ENCODE results near the gene MPG. TPM values are rescaled to one million over a fixed set of nuclear protein-coding genes. Genes with fewer than 3 reads are reported as not detected.

MPG gene
- total RNA-seq, 1 experiment from 2014 or later: 85.7 TPM

DNA sequence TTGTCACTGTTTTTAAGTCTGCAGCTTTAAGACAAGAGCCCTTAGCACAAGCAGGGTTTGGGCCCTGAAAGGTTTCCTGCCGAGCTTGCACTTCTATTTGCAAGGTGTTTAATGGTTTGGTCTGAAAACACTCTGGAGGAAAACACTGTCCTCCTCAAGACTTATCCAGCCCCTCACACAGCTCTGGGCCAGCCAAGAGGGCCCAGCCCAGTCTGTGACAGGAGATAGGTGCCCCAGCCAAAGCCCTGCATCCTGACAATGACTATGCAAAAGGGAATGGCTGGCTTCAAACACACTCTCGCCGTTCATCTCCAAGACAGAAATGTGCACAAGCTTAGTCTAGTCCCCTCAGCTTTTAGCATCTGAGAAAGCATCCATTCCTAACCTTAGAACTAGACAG lies 26.9 kb downstream of the MPG start:
- no peak overlapping the region for H3K27ac ChIP-seq (ENCODE audit: low read length)
- no peak overlapping the region for H3K4me3 ChIP-seq (ENCODE audit: low read depth in 2 of 2, low read length in 2 of 2)
- ATAC-seq (no peak), DNase-seq (ENCODE audit: low read depth, low spot score) (no peak)
- H3K27me3 ChIP-seq (ENCODE audit: control insufficient read depth, insufficient read depth, low read length): no peaks in the 10 kb centered on the region
- no TSS peak for BruUV-seq (replicated peaks)
- no peak for TF ChIP-seq POLR2AphosphoS5 (IDR thresholded peaks at IDR 0.05; ENCODE audit: low read depth, low read length)
- TF ChIP-seq SIN3A (IDR thresholded peaks at IDR 0.05; ENCODE audit: borderline replicate concordance, insufficient read depth, low read depth, low read length): no peak
- TF ChIP-seq, protein P1, sequence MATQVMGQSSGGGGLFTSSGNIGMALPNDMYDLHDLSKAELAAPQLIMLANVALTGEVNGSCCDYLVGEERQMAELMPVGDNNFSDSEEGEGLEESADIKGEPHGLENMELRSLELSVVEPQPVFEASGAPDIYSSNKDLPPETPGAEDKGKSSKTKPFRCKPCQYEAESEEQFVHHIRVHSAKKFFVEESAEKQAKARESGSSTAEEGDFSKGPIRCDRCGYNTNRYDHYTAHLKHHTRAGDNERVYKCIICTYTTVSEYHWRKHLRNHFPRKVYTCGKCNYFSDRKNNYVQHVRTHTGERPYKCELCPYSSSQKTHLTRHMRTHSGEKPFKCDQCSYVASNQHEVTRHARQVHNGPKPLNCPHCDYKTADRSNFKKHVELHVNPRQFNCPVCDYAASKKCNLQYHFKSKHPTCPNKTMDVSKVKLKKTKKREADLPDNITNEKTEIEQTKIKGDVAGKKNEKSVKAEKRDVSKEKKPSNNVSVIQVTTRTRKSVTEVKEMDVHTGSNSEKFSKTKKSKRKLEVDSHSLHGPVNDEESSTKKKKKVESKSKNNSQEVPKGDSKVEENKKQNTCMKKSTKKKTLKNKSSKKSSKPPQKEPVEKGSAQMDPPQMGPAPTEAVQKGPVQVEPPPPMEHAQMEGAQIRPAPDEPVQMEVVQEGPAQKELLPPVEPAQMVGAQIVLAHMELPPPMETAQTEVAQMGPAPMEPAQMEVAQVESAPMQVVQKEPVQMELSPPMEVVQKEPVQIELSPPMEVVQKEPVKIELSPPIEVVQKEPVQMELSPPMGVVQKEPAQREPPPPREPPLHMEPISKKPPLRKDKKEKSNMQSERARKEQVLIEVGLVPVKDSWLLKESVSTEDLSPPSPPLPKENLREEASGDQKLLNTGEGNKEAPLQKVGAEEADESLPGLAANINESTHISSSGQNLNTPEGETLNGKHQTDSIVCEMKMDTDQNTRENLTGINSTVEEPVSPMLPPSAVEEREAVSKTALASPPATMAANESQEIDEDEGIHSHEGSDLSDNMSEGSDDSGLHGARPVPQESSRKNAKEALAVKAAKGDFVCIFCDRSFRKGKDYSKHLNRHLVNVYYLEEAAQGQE (IDR thresholded peaks at IDR 0.05; ENCODE audit: insufficient read depth in 1 of 2, low read depth in 2 of 2, low read length in 1 of 2): no peak
- TF ChIP-seq, protein P2, sequence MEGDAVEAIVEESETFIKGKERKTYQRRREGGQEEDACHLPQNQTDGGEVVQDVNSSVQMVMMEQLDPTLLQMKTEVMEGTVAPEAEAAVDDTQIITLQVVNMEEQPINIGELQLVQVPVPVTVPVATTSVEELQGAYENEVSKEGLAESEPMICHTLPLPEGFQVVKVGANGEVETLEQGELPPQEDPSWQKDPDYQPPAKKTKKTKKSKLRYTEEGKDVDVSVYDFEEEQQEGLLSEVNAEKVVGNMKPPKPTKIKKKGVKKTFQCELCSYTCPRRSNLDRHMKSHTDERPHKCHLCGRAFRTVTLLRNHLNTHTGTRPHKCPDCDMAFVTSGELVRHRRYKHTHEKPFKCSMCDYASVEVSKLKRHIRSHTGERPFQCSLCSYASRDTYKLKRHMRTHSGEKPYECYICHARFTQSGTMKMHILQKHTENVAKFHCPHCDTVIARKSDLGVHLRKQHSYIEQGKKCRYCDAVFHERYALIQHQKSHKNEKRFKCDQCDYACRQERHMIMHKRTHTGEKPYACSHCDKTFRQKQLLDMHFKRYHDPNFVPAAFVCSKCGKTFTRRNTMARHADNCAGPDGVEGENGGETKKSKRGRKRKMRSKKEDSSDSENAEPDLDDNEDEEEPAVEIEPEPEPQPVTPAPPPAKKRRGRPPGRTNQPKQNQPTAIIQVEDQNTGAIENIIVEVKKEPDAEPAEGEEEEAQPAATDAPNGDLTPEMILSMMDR (IDR thresholded peaks at IDR 0.05): no peak
- no peak for TF ChIP-seq TCF7L2 (IDR thresholded peaks at IDR 0.05; ENCODE audit: low read depth, low read length)
- ChIA-PET POLR2A (no interaction called here), CTCF (interaction anchor here (1.0 kb wide), 1 partner anchor 76 kb away, joined by 3 read pairs; the partner anchor contains the start of gene HBQ1)
- no peaks in the 10 kb centered on the region for H3K9me3 ChIP-seq (ENCODE audit: control insufficient read depth, insufficient read depth, low read depth, low read length)
- intact Hi-C loops (cut with micrococcal nuclease; ENCODE audit: unreplicated experiment) (no loop called here), in situ Hi-C loops (cut with HindIII; ENCODE audit: low pct_unique_long_range_greater_than_20kb, low sequenced_read_pairs) (no loop called here)
- H3K4me1 ChIP-seq (ENCODE audit: control insufficient read depth, insufficient read depth, low read length): no peaks in the 10 kb centered on the region
- 0 out of 2 replicates have a peak, but pooled peaks cover 2% of the 10 kb centered on the region for H3K36me3 ChIP-seq (ENCODE audit: control insufficient read depth, insufficient read depth, low read length)

DNA sequence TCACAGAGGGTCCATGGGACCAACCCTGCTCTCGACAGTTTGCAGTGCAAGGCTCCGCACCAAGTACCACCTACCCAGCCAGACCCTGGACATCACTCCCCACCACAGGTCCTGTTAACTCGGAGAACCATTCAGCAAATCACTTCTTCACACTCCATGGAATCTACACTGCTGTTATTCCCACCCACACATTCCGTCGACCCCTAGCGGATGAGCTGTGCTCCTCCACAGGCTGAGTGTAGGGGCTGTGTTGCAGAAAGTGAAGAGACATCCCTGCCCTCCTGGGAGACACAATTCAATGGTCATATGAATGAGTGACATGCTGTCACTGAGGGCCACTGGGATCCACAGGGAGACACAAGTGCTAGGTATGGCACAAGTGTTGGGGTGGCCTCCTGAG lies 27.5 kb downstream of the MPG start:
- no peak for ATAC-seq
- TF ChIP-seq, protein P1 (IDR thresholded peaks at IDR 0.05; ENCODE audit: insufficient read depth in 1 of 2, low read depth in 2 of 2, low read length in 1 of 2): no peak
- TF ChIP-seq SIN3A (IDR thresholded peaks at IDR 0.05; ENCODE audit: borderline replicate concordance, insufficient read depth, low read depth, low read length): no peak
- TF ChIP-seq POLR2AphosphoS5 (IDR thresholded peaks at IDR 0.05; ENCODE audit: low read depth, low read length): no peak
- TF ChIP-seq TCF7L2 (IDR thresholded peaks at IDR 0.05; ENCODE audit: low read depth, low read length): no peak
- intact Hi-C loops (cut with micrococcal nuclease; ENCODE audit: unreplicated experiment): no loop called here
- DNase-seq (ENCODE audit: low read depth, low spot score): no peak
- ChIA-PET POLR2A (no interaction called here), CTCF (interaction anchor here (0.6 to 1.0 kb wide), 2 partner anchors 75 to 87 kb away, joined by 3 to 10 read pairs; partner anchors contain the start of gene HBQ1)
- in situ Hi-C loops (cut with HindIII; ENCODE audit: low pct_unique_long_range_greater_than_20kb, low sequenced_read_pairs): no loop called here
- Histone ChIP-seq H3K9me3 (ENCODE audit: control insufficient read depth, insufficient read depth, low read depth, low read length) (no peaks in the 10 kb centered on the region), H3K4me1 (ENCODE audit: control insufficient read depth, insufficient read depth, low read length) (no peaks in the 10 kb centered on the region), H3K4me3 (ENCODE audit: low read depth in 2 of 2, low read length in 2 of 2) (no peak overlapping the region), H3K27ac (ENCODE audit: low read length) (no peak overlapping the region), H3K36me3 (ENCODE audit: control insufficient read depth, insufficient read depth, low read length) (0 out of 2 replicates have a peak, but pooled peaks cover 2% of the 10 kb centered on the region), H3K27me3 (ENCODE audit: control insufficient read depth, insufficient read depth, low read length) (no peaks in the 10 kb centered on the region)
- BruUV-seq (replicated peaks): no TSS peak
